Calu3 (cell line): ENCODE data around the gene TRIM71. TPM values are rescaled to one million over a fixed set of nuclear protein-coding genes. Genes with fewer than 3 reads are reported as not detected.
"Not testable (repeated sequence)": the region's sequence is repeated elsewhere in the genome, so short reads cannot be mapped to it uniquely, and the experiment has no call there.

Source experiments
- BruUV-seq: library from RNA; stranded (reverse); fragments of 400-500 nt; replicated peaks from 2 replicates; lab custom pipeline; 2021; lab: Mats Ljungman, UMichigan
- CTCF ChIA-PET: fragments of 300-600 bp; sonication (Branson Sonifier 250); formaldehyde crosslinking; loops from one replicate; lab custom pipeline; 2022; ENCODE audit warnings: antibody characterized with exemption; lab: Charles Lee
- DNase-seq: peaks from one replicate; pipeline ENCODE4 v3.0.0; 2022
- H3K27ac Mint-ChIP-seq: one replicate; pipeline ENCODE4 v1.8.0; 2022; ENCODE audit warnings: mixed read lengths; ENCODE audit not compliant: unreplicated experiment
- H3K27me3 Mint-ChIP-seq: one replicate; pipeline ENCODE4 v1.8.0; 2022; ENCODE audit warnings: mixed read lengths; ENCODE audit not compliant: unreplicated experiment
- H3K36me3 Mint-ChIP-seq: one replicate; pipeline ENCODE4 v1.8.0; 2022; ENCODE audit warnings: mild to moderate bottlenecking, moderate library complexity, mixed read lengths; ENCODE audit not compliant: insufficient read depth, unreplicated experiment
- H3K4me1 Mint-ChIP-seq: one replicate; pipeline ENCODE4 v1.8.0; 2022; ENCODE audit warnings: mild to moderate bottlenecking, low read depth, mixed read lengths; ENCODE audit not compliant: unreplicated experiment
- H3K4me3 Mint-ChIP-seq: one replicate; pipeline ENCODE4 v1.8.0; 2022; ENCODE audit warnings: mild to moderate bottlenecking, low read depth, moderate library complexity, mixed read lengths; ENCODE audit not compliant: unreplicated experiment
- H3K9me3 Mint-ChIP-seq: one replicate; pipeline ENCODE4 v1.8.0; 2022; ENCODE audit warnings: low read depth, mixed read lengths; ENCODE audit not compliant: unreplicated experiment
- intact Hi-C: fragments of 100-400 bp; cut with micrococcal nuclease; formaldehyde crosslinking; loops from one replicate; pipeline ENCODE4 v1.10.0; 2022; ENCODE audit not compliant: unreplicated experiment
- total RNA-seq: library from RNA; stranded (reverse); gene quantifications from 2 replicates; pipeline ENCODE4 v1.2.3, GENCODE V29; 2022
- TF ChIP-seq, protein P1 (sequence below): fragments of 200-600 bp; IDR thresholded peaks from one replicate; pipeline ENCODE4 v1.8.0; 2022; ENCODE audit warnings: antibody characterized with exemption; ENCODE audit not compliant: unreplicated experiment

TRIM71 gene
- total RNA-seq, 1 experiment from 2014 or later, result not detected

- no peaks in the 10 kb centered on the region for H3K9me3 Mint-ChIP-seq
- no peaks in the 10 kb centered on the region for H3K36me3 Mint-ChIP-seq
- intact Hi-C loops, result no loop called here
- no peak for DNase-seq
- no peak overlapping the region for H3K27ac Mint-ChIP-seq
- no TSS peak for BruUV-seq
- H3K27me3 Mint-ChIP-seq, result no peaks in the 10 kb centered on the region
- H3K4me3 Mint-ChIP-seq, result no peak overlapping the region
- peaks cover 9% of the 10 kb centered on the region for H3K4me1 Mint-ChIP-seq
- TF ChIP-seq, protein P1, sequence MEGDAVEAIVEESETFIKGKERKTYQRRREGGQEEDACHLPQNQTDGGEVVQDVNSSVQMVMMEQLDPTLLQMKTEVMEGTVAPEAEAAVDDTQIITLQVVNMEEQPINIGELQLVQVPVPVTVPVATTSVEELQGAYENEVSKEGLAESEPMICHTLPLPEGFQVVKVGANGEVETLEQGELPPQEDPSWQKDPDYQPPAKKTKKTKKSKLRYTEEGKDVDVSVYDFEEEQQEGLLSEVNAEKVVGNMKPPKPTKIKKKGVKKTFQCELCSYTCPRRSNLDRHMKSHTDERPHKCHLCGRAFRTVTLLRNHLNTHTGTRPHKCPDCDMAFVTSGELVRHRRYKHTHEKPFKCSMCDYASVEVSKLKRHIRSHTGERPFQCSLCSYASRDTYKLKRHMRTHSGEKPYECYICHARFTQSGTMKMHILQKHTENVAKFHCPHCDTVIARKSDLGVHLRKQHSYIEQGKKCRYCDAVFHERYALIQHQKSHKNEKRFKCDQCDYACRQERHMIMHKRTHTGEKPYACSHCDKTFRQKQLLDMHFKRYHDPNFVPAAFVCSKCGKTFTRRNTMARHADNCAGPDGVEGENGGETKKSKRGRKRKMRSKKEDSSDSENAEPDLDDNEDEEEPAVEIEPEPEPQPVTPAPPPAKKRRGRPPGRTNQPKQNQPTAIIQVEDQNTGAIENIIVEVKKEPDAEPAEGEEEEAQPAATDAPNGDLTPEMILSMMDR, result no peak
- CTCF ChIA-PET, result no interaction called here
These were observed 26.5 kb downstream of the TRIM71 start for GRCh38 chr3:32844322-32844654.

DNA sequence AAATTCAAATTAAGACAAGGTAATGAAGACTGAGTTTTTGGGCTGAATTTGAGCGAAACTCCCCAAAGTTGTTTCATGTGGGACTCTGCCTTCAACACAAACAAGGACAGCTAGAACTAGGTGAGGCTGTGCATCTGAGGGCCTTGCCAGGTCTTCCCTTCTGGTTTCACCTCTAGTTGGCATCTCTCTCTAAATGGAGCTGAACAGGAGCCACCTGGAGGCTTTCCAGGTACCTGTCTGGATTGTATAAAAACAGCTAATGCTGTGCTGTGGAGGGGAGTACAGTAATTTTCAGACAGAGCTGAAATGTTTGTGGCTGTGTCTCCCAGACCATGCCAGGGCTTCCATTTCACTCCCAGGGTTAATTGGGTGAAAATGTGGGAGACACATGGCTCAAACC is 27.1 kb downstream of the TRIM71 start:
- H3K27me3 Mint-ChIP-seq, result no peaks in the 10 kb centered on the region
- no peaks in the 10 kb centered on the region for H3K9me3 Mint-ChIP-seq
- intact Hi-C loops, result no loop called here
- H3K27ac Mint-ChIP-seq, result no peak overlapping the region
- peaks cover 9% of the 10 kb centered on the region for H3K4me1 Mint-ChIP-seq
- CTCF ChIA-PET, result no interaction called here
- no peaks in the 10 kb centered on the region for H3K36me3 Mint-ChIP-seq
- no TSS peak for BruUV-seq
- TF ChIP-seq, protein P1, result no peak
- no peak overlapping the region for H3K4me3 Mint-ChIP-seq
- no peak for DNase-seq

GRCh38 chr3:32845546-32845945 is 27.7 kb downstream of the TRIM71 start:
- H3K9me3 Mint-ChIP-seq, H3K27me3 Mint-ChIP-seq, H3K27ac Mint-ChIP-seq, H3K4me3 Mint-ChIP-seq, BruUV-seq, intact Hi-C loops, H3K36me3 Mint-ChIP-seq, DNase-seq, CTCF ChIA-PET, H3K4me1 Mint-ChIP-seq: not testable (repeated sequence)

DNA sequence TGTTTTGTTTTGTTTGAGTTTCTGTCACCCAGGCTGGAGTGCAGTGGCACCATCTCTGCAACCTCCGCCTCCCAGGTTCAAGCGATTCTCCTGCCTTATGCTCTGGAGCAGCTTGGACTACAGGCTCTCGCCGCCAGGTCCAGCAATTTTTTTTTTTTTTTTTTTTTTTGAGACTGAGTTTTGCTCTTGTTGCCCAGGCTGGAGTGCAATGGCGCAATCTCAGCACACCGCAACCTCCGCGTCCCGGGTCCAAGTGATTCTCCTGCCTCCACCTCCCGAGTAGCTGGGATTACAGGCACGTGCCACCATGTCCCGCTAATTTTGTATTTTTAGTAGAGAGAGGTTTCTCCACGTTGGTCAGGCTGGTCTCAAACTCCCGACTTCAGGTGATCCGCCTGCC is 29.2 kb downstream of the TRIM71 start:
- H3K27ac Mint-ChIP-seq, DNase-seq, BruUV-seq, intact Hi-C loops, H3K4me3 Mint-ChIP-seq, H3K4me1 Mint-ChIP-seq, H3K36me3 Mint-ChIP-seq, H3K9me3 Mint-ChIP-seq, CTCF ChIA-PET: not testable (repeated sequence)
- H3K27me3 Mint-ChIP-seq, result peaks cover 13% of the 10 kb centered on the region

GRCh38 chr3:32847528-32847927 is 29.7 kb downstream of the TRIM71 start:
- no peaks in the 10 kb centered on the region for H3K36me3 Mint-ChIP-seq
- no TSS peak for BruUV-seq
- CTCF ChIA-PET, result no interaction called here
- TF ChIP-seq, protein P1, result no peak
- H3K4me1 Mint-ChIP-seq, result peaks cover under 1% of the 10 kb centered on the region
- H3K27me3 Mint-ChIP-seq, result peaks cover 17% of the 10 kb centered on the region
- no peak for DNase-seq
- no peaks in the 10 kb centered on the region for H3K9me3 Mint-ChIP-seq
- H3K27ac Mint-ChIP-seq, result no peak overlapping the region
- intact Hi-C loops, result no loop called here
- no peak overlapping the region for H3K4me3 Mint-ChIP-seq
